Measurements from ENCODE around the gene AANAT.
"Not testable (repeated sequence)": the region's sequence is repeated elsewhere in the genome, so short reads cannot be mapped to it uniquely, and the experiment has no call there.

The AANAT gene

DNA sequence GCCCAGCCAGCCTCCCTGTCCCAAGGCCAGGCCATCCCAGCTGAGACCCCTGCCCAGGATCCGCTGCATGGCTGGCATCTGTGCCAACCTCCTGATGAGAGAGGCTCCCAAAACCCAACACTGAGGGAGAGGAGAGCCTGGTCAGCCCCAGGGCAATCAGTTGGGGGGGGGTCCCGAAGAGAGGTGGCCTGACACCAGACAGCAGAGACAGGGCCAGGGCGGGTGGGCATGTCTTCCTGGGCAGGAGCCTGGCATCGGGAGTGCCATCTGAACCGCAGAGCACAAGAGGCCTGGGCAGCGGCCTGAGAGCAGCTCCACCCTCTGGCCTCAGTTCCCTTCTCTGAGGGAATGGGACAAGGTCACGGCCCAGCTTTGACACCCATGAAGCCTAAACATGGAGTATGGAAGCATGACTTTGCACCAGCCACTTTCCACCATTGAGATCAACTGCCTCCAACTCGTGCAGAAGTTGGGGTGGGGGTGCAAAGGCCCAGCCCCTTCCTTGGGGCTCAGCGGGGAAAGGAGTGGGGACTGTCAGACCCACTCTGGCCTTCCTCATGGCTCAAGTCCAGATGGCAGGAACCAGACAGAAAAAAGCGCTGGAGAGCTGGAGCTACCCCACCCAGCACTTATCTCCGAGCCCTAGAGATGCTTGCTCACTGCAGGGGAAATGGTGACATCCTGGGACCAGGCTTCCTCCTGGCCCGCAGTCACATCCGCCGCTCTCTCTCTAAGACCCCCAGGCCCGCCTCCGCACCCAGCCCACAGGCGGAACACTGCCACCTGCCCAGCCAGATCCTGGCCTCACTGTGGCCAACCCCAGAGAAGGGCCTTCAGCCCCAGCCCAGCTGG, 24.1 kb downstream of the AANAT start:
- no peak for DNase-seq

DNA sequence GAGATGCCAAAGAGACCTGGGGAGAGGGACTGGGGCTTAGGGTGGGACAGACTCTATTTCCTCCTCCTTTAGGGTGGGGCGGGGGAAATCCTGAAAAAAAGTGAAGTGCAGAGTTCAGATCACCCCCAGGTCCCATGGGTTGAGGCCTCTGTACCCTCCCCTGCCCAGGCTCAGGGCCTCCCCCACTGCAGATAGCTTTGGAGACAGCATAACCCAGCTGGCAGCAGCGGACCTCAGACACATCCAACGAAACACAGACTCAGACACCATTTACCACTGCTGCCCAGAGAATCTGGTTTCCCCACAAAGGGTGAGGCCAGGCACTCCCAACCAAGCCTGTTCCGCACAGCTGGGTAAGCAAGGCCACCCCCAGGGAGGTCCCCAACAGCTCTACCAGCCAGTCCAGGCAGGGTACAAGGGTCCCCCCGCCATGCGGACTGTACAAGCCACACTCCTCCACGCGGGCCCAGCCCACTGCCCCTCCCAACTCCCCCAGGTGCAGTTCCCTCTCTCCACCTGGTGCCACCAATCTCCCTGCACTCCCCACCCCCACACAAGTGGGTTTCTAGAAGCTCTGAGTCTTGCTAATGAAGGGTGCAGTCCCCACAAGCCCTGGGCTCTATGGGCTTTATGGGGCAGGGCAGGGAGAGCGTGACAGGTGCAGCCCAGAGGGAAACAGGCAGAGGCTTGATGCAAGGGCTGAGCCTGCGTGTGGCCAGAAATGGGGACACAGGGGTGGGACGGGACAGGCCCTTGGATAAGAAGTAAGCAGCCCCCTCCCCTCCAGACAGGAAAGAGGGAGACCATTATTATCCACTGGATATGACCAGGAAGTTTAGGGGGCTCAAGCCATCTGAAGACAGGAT, 25.0 kb downstream of the AANAT start:
- no peak for DNase-seq

DNA sequence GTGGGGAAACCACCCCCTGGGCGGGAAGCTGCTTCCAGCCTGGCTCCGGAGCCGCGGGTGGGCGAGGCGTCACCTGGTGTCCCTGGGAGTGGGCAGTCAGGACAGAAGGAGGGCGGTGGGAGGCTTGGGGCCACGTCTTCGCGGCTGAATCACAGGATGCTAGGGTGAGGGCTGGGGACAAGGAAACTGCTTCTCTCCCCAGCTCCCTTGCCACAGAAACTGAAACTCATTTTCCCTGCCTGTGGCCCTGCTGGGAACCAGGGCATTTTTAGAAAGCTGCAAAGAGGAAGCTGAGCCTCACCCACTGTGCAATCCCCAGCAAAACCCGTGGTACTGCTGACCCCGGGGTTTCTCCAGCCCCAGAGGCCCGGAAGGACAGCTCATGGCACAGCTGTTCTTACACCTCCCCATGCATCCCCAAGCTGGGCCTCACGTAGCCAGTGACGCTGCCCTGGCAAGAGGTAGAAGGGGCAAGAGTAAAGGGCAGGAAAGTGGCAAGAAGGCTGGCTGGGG, 25.6 kb downstream of the AANAT start:
- peak; percentile 64 for DNase-seq

DNA sequence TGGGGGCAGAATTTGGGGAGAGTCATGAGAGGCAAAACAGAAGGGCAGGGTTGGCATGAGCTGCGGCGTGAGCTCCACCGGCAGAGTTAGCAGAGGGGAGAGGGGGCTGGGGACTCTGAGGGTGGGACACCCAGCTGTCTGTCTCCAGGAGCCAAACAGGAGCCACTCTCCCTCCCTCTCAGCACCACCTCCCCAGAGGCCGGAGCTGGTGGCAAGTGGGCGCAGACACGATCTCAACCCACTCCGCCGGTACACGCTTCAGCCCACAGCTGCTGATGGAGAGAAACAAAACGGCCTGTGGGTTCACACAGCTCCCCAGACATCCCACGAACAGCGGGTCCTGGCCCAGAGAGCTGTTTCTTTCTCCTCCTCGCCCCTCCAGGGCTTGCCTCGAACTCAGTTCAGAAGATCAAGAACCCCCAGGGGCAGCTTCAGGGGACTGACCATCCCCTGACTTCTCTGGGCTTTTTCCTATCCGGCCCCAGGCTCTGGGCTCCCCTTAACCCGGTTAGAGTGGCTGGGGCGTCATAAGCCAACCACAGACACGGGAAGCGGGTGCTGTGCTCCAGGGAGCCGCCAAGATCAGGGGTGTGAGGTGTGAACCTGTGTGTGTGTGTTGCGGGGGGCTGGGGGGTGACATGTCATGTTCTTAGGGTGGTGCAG, 26.2 kb downstream of the AANAT start:
- DNase-seq, result no peak

DNA sequence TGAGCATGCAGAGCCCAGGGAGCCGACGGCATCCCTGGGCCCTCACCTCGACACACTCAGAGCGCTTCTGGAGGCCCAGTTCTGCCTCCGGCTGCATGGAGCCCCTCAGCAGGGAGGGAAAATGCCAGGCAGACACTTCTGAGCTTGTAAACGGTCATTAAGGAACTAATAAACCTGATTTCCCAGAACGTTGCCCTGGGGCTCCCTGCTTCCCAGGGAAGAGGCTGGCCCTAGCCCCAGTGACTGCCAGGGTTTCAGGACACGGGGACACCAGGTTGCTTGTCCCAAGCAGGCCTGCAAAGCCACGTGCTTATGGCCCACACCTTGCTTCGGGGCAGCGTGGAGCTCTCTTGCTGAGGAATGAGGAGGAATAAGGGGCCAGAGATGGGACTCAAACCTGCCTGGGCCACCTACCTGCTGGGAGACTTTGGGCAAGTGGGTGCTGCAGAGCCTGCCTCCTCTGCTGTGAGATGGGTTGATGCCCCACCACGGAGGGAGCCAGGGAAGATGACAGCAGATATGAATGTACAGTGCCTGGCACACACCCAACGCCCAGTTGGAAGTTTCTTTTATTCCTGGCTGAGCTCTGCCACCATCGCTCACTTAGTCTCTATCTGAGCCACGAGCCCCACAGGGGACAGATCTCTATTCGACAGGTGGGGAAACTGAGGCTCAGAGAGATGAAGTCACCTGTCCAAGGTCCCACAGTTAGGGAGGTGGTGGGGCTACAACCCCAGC, 28.4 kb downstream of the AANAT start:
- no peak for DNase-seq

DNA sequence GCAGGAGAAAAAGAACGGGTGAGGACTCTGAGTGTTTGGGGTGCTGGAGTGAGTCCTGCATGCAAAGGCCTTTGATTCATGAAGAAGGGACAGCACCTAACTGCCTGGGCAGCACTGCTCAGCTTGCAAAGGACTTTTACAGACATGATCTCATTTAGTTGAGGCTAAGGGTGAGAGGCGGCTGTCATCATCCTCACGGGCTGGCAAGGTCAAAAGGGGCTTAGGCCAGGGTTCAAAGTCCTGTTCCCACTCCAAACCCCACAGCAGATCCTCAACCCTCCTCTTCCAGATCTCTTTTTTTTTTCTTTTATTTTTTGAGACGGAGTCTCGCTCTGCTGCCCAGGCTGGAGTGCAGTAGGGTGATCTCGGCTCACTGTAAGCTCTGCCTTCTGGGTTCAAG, 29.1 kb downstream of the AANAT start:
- DNase-seq, result no peak

DNA sequence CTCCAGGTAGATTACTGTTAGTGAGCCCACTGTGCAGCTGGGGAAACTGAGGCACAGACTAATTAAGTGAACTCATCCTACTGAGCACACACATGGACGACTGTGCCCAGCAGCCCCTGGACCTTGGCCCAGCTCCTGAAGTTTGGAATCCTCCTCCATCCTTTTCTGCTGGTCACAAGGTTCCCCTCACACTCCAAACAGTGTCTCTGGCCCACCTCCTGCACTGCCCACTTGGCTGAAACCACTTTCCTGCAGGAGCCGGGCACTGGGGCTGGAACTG, 30.2 kb downstream of the AANAT start:
- DNase-seq, result no peak

DNA sequence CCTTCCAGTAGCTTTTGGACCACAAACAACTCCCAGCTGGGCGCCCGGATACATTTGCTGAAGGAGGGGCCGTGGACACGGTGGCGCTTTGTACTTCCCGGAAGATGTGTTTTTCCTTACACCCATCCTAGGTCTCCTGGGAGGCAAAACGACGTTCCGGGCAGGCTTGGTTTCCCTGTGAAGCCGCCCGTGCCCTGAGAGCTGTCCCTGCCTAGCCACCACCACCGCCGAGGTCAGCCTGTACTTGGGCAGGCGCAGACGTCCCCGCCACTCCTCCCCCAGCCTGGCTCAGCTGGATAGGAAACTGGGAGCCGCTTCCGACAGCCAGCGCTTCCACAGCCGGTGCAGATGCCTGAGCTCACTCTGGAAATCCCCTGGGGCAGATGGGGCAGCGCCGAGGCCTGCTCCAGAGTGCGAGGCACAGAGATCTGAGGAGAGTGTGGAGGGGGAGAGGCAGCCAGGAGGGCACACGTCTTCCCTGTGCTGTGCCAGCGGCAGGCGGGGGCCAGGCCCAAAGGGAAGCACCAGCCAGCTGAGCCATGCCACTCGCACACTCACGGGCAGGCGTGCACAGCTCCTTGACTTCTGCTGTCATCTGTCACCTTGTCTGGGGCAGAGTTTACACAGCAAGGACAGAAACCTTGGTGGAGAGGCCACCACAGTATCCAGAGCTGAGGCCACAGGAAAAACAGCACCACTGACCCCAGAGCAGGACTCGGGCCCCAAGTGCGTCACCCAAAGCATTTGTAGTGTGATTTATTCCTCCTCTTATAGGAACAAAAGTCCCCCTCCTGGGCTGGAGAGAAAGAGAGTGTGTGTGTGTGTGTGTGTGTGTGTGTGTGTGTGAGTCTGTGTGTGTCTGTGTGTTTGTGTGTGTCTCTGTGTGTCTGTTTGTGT, 30.8 kb downstream of the AANAT start:
- peak; percentile 86 for DNase-seq

DNA sequence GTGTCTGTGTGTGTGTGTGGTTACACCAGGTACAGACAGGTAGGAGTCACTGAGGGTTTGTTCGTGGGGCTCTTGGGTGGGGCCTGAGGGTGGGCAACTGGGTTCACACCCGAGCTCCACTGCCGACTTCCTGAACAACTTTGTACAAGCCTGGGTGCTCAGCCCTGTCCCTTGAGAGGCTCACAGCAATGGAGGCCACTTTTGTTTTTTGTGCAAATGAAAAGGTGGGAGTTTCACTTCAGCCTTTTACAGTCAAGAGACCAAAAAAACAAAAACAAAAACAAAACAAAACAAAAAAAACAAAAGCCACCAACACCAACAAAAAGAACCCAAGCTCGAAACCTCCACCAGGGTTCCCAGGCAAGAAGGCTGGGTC, 31.5 kb downstream of the AANAT start:
- DNase-seq, result no peak

DNA sequence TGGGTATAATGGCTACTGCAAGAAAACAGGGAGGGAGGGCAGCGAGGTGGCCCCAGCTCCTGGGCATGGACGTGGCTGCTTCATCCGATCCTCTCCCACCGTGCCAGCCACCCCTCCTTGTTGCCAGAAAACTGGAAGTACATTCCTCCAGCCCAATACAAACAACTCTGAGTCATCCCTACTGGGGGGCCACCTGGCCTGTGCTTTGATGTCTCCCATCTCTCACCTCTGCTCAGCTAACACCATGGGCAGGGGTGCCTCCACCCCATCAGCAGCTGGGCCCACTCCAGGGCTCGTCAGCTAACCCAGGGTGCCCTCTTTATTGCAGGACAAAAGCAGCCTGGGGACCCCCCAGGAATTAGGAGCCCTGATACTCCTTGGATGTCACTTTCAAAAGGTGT, 31.9 kb downstream of the AANAT start:
- DNase-seq, result no peak

DNA sequence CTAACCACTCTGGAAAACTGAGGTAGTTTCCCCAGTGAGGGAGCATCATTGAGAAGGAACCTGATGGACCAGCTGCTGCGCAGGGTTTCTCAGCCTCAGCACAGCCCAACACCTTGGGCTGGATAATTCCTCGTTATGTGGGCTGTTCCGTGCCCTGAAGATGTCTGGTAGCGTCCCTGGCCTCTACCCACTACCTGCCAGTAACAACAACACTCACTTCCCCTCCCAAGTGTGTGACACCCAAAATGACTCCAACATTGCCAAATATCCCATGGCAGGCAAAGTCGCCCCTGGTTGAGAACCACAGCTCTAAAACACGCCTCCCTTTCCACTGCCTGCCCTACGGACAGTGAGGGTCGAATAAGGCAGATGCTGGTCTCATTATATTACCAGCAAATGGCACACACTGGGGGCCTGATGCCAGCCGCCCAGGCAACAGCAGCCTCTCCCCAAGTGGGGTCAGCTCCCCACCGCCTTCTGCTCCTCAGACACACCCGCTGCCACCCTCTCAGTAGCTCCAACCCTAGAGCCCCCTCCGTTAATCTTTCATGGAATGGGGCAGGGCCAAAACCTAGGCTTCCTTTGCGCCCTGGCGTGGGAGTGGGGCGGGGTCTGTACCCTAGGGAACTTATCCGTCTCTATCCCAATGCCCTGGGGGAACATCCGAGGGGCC, 32.8 kb downstream of the AANAT start:
- DNase-seq, result no peak

DNA sequence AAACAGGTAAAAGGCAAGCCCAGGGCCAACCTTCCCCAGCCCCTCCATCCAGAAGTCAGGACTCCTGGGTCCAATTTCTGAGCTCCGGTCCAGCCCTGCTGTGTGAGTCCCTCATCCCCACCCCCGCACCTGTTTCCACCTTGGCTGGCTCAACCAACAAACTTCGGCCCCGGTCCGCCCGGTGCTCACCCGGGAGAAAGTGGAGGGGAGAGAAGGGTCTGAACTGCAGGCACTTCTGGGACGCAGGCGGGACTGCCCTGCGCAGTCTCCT, 33.3 kb downstream of the AANAT start:
- DNase-seq, result no peak

DNA sequence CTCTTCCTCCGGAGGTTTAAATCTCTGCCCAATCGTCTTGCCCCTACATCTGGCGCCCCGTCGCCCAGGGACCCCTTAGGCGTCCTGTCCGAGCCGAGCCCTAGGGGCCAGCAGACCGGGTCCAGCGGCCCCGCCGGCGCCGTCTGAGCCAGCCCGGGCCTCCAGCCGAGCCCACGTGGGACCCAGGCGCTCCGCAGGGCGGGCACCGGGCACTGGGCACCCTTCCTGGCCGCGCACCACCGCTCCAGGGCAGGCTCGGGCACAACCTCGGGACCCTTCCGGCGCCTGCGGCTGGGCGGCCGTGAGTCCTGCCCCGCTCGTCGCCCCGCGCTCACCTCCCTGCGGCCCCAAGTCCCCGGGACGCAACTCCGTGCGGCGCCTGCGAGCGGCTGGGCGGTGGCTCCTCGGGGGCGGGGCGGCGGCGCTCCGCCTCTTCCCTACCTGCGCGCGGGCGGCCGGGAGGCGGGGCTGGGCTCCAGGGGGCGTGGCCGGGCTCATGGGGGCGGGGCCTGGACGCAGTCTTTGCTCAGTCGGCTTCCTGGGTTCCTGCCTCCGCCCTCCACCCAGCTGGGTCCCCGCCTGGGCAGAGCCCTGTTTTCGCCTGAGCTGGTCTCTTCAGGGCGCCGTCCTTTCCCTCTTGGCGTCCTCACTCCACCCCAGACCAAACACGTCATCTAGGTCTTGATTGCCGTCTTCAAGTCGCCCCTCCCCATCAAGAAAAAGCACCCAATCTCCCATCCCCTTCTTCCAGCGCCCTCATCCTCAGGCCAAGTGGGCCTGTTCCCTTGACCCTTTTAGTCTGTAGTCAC, 33.8 kb downstream of the AANAT start, which contains the start of gene RHBDF2:
Gene RHBDF2 (minus strand): TSS at position 406 of the 809 bp plus-strand sequence. CDS start 19,899 bp downstream, outside the sequence.
- peak; percentile 70 for DNase-seq

DNA sequence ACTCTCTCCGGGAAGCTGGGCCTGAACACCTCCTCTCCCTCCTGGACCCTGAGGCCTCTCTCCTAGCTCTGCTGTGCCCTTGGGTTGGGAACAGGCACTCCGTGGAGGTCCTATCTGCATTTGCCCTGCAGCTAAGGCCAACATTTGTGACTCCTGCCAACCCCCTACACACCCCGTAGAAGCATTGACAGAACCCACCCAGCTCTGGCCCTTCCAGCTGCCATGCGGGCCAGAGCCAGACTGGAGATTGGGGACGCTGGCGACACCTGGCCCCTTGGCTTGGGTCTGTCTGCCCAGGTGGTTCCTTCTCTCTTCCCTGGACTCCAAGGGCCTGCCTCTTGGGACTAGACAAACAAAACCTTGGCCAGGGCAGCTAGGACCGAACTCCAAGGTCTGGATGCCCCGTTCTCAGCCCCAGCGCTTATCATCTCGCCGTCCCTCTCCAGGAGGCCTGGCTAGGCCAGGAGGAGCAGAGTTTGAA, 34.5 kb downstream of the AANAT start:
- no peak for DNase-seq

DNA sequence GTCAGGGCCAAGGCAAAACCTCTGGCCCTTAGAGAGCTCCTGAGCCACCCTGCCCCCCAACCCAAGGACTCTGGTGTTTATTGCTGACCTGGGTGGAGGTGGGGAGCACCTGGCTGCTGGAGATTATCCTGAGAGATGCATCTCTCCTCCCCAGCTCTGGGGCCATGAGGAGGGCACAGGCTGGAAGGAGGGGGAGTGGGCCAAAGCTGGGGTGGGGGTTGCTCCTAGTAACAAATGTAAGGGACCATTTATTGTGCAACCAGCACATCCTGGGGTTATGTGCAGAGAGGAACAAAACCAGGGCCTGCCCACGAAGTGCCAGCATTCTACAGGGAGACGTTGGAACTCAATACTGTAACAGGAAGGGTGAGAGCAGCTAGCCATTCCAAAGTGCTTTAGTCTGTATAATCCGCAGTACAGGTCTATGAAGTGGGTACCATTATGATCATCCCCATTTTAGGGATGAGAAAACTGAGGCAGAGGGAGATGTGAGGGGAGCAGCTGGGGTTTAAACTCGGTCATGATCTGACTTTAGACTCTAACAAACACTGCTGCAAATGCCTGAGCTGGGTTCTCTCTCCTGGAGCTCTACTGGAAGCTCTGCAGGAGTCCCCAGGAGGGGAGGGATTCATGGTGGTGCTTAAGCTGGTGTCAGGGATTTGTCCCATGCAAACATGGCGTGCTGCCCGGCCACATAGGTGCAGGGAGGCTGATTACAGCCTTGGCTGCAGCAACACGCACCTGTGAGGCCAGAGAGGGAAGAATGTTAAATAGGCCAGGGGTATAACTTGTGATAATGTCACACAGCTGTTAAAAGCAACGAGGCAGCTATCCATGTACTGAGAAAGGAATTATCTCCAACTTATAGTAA, 35.2 kb downstream of the AANAT start:
- no peak for DNase-seq

DNA sequence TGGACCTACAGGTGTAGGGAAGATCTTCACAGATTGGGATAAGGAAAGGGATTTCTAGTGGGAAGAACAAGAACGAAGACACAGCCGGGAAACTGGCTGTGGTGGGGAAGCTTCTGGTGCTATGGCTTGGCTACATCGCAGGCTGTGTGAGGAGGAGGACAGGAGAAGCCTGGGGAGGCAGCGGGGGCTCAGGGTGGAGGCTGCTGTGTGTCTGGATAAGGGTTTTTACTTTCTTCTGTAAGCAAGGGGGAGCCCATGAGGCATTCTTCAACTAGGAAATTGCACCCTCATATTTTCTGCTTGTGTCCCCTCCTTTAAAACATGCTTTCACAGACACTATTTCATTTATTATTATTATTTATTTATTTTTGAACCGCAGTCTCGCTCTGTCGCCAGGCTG, 36.7 kb downstream of the AANAT start:
- no peak for DNase-seq

DNA sequence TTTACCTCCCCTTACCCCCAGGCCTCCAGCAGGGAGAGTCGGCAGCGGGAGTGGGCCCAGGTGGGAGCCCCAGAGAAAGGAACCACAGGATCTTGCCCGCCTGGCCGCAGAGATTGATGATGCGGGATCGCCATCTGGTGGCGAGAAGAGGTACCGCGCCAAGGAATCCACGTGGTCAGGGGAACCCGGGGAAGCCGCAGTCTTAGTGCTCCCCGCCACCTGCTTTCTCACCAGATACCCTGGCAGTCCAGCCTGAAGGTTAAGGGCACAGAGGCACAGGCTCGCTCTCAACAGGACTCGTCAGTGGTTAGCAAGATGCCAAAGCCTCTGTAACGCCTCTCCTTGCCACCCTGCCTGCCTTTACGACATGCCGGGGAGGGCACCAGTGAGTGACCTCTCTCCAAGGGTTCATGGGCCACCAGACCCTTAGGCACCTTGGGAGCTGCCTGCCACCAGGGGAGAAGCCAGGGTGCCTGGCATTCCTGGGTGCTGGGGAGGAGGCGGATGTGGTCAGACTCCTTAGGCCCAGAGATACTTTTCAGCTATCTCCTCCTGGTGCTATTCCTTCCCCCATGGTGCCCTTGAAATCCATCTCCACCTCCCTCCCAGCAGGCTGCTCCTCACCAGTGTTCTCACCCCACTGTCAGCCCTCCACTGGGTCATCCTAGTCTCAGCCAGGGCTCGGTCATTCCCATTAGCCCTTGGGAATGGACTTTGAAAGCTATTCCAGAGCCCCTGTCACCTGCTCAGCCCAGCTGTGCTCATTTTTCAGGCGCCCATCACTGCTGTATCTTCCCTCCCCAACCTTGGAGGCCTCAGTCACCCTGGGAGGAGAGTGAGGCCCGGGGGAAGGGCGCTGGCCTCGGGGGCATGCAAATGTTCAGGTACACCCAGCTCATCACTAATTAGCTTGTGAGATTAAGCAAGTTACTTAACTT, 39.3 kb downstream of the AANAT start:
- DNase-seq, result peak; percentile 92

DNA sequence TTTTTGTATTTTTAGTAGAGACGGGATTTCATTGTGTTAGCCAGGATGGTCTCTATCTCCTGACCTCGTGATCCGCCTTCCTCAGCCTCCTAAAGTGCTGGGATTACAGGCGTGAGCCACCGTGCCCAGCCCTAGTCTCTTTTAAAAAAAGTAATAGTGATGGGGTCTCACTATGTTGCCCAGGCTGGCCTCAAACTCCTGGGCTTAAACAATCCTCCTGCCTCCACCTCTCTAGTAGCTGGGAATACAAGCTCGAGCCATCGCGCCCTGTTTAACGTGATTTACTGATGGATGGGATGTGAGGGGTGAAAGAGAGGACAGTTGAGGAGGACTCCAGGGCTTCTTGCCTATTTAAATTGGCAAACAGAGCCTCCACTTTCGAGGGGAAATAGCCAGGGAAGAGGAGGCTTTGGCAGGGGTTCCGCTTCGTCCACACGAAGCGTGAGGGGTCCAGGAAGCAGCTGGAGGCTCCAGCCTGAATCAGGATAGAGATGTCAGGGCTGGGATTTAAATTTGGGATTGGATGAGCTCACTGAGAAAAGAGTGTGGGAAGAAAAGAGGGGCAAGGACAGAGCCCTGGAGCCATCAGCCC, 41.2 kb downstream of the AANAT start:
- DNase-seq, result not testable (repeated sequence)

Measured in retina (tissue), 1 donor.